ENCODE data around the gene CDSN.

The CDSN gene

DNA sequence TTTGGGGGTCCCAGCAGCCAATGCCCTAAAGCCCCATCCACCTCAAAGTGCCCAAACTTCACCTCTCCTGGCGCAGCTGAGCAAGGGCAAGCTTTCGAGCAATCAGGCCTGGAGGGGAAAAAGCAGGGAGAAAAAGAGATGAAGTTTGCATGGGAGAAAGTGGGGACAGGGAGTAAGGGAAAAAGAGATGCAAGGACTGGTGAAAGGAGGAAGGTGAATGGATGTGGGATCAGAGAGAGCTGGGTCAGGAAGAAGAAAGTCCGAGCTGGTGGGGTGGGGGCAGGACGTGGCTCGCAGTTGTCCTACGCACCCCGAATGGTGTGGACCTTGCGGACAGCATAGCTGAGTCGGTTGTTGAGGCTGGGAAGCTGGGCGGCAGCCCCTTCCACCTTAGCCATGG is 25.1 kb upstream of the CDSN start:
- DNase-seq (ENCODE audit: low read depth), result no peak

DNA sequence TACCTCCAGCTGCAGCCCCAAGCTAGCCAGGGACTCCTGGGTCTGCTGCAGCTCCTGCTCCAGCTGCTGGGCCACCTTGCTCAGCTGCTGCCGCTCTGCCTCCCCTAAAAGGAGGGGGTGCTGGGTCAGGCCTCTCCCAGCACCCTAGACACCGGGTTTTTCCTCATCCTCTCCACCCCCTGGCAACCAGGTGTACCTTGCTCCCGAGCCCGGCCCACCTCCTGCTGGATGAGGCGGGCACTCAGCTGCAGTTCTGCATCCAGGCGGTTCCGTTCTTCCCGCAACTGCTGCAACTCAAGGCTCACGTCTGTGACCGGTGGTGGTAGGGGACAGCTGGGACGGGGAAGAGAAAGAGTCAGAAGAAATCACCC is 24.7 kb upstream of the CDSN start:
- DNase-seq (ENCODE audit: low read depth), result no peak

DNA sequence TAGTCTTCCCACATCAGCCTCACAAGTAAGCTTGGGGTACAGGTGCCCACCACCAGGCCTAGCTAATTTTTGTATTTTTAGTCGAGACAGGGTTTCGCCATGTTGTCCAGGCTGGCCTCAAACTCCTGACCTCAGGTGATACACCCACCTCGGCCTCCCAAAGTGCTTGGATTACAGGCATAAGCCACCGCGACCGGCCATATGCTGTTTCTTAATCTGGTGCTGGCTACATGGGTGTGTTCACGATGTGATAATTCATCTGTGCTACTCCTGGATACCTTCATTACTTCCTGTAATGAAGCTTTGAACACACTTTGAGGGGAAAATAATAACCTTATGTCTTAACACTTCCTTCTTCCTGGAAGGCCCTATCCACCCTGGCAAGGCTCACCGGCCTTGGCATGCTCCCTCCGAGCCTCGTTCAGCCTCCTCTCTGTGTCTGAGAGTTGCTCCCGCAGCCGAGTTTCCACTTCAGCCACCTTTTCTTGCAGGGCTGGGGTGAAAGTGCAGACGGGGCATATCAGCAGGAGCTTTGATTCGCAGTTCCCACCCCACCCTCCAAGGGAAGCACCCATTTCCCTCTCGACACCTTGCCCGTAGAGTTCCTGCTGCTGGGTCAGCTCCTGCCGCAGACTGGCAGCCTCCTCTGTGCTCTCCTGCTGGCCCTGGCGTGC is 24.2 kb upstream of the CDSN start:
- DNase-seq (ENCODE audit: low read depth), result no peak

DNA sequence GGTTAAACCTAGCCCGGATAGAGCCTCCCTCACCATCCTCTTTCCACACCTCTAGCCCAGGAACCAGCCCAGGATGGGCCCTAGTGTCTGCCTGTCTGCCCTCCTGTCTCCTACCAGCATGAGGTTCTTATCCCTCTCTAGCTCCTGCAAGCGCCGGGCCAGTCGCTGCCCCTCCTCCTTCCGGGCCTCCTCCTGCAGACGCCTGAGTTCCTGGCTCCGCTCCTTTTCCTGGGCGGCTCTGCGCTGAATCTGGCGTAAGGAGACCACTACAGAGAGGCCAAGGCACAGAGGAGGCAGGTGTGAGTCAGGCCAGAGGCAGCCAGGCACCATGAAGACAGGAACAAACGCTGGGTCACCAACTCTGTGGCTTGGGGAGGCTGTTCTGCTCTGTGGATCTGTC is 22.9 kb upstream of the CDSN start:
- DNase-seq (ENCODE audit: low read depth), result peak; percentile 26

GRCh38 chr6:31142361-31142761 is 22.1 kb upstream of the CDSN start:
- no peak for DNase-seq (ENCODE audit: low read depth)

DNA sequence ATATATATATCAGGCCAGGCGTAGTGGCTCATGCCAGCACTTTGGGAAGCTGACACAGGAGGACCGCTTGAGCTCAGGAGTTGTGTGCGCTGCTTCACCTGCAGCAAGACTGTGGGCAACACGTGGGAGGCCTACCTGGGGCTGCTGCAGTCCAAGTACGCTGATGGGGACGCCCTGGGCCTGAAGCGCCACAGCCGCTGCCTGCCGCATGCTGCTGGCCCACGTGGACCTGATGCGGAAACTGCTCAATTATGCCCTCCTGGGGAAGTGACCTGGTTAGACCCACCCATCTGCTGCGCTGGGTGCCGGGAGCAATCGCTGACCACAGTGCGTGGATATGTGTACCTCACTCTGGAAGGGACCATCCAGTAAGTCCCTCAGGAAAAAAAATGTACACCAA is 20.4 kb upstream of the CDSN start:
- DNase-seq (ENCODE audit: low read depth), result no peak

DNA sequence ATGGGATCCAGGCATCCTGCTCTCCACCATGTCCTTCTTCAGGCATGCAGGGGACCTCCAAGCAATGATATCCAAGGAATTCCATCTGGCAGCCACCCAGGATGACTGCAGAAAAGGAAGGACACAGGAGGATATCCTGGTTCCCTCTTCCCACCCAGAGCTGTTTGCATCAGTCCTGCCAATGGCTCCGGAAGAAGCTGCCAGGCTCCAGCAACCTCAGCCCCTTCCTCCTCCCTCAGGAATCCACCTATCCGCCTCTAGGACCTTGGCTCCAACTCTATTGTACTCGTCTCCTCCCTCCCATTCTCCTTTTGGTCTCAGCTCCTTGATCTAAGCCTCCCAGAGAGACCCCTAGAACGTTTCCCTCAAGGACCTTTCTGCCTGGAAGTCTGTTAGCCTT is 19.4 kb upstream of the CDSN start:
- no peak for DNase-seq (ENCODE audit: low read depth)

- no peak for DNase-seq (ENCODE audit: low read depth)
Observed at GRCh38 chr6:31138982-31139381, 18.7 kb upstream of the CDSN start, which contains the start of gene PSORS1C2. Gene PSORS1C2, minus strand, starts transcription at chr6:31139066. Its CDS starts 40 bp downstream, at chr6:31139026.

DNA sequence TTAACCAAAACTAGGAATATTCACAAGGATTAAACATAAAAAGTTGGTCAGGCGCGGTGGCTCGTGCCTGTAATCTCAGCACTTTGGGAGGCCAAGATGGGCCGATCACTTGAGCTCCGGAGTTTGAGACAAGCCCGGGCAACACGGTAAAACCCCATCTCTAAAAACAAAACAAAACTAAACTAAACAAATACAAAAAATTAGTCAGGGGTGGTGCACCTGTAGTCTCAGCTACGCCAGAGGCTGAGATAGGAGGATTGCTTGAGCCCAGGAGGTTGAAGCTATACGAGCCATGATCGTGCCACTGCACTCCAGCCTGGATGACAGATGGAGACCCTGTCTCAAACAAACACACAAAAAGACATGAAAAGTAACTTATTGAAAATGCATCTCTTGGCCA is 15.5 kb upstream of the CDSN start:
- DNase-seq (ENCODE audit: low read depth), result no peak

DNA sequence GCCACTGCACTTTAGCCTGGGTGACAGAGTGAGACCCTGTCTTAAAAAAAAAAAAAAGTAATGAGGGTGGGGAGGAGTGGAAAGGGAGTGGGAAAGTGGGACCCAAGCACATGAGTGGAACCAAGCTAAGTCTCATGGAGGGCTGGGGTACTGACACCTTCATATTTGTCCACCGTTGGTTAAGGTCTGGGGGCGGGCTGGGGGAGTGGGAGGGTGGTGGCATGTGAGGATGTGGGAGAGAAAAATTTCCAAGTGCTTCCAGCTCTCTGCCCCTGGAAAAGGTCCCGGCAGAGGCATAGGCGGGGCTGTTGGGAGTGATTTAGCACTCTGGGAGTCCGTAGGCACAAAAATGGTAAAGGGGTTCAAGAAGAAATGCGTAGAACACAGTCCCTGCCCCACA is 12.6 kb upstream of the CDSN start:
- DNase-seq (ENCODE audit: low read depth), result no peak

GRCh38 chr6:31131595-31131994 is 11.3 kb upstream of the CDSN start:
- no peak for DNase-seq (ENCODE audit: low read depth)

GRCh38 chr6:31130751-31131150 is 10.5 kb upstream of the CDSN start:
- no peak for DNase-seq (ENCODE audit: low read depth)

DNA sequence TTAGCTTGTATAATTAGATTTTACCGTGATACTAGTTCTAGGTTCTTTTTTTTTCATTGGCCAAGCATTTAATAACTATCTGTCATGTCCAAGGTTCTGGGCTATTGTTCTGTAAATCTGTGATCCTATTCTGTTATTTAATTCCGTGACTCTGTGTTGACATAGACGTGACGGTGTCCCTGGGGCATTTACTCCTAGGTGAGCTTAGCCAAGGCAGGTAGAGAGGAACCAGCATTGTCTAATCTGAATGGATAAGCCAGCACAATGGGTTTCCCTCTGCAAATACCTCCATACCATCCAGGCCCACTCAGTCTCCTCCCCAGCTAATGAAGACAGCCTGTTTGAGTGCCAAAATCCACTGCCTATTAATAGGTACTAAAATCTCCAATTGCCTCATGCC is 8.9 kb upstream of the CDSN start:
- no peak for DNase-seq (ENCODE audit: low read depth)

DNA sequence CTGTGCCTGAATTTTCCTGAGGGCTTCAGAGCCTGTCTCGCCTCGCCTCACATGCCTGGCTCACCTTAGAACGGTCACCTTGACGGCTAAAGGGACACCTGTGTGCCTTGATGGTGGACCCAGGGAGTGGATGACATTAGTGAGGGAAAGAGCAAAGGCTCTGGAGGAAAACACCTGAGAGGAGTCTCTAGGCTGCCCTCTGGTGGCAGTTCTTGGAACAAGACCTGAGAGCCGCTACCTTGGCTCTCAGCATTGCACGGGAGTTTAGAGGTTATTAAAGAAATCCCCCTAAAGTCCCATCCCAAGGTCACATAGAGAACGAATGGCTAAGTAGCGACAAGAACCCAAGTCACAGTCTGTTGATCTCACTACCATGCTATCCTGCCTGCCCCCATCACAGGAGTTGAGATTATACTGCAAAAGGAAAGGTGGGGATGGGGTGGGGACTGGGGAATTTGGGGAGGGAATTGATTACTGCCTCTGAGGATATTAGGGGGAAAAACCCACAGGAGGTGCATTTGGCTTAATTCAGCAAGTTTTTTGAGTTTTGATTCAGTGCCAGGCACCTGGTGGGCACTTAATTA is 7.9 kb upstream of the CDSN start:
- no peak for DNase-seq (ENCODE audit: low read depth)

- no peak for DNase-seq (ENCODE audit: low read depth)
Observed at GRCh38 chr6:31126396-31127175, 6.3 kb upstream of the CDSN start.

DNA sequence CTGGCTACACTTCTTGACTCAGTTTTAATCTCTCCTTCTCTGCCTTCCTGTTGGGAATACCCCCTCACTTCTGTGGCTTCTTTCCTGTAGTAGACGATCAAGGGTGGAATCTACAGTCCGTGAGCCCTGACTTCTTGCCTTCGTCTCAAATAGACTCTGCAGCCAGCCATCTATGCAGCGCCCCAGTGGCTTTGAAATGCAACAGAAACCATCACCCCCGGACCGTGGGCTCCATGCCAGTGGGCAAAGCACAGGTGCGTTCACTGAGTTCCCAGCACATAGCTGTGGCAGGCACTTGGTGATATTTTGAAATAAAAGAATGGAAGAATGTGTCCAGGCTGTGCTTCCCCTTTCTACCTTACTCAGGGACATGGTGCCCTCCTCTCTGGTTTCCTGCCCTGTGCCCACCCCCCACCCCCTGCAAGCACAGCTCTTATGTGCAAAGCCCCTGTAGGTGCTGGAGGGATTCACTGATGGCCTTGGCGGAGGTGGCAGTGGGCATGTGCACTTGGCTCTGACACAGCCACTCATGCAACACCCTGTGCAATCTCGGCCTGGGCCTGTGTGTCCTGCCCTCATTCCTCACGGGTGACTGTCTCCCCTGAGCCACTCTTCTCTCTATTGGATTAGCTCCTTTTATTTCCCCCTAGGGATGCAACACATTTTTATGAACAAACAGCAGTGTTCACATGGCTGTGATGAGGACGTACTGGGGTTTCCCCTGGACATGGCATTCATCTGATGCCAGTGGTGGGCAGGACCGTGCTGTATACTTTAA is 5.5 kb upstream of the CDSN start:
- peak; percentile 73 for DNase-seq (ENCODE audit: low read depth)

DNA sequence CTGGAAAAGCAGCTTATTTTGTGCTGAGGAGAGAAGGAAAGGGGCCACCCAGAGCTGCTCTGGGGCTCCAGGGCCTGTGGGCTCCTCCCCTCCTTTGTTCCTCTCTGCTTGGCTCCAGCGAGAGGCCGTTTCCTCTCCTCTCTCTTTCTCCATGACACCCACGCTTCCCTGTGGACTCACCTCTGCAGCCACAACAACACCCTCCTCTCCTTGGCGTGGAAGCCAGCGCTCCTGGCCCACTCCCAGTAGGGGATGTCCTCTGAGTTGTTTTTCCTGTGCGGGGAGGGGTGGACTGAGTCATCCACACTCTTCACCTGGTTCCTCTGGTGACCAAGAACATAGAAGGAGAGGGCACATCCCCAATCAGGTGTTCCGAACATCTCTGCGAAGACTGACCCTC is 4.9 kb upstream of the CDSN start:
- DNase-seq (ENCODE audit: low read depth), result no peak

- DNase-seq (ENCODE audit: low read depth), result peak; percentile 83
Observed at GRCh38 chr6:31122791-31123706, 2.8 kb upstream of the CDSN start.

GRCh38 chr6:31121131-31121790 is 1.0 kb upstream of the CDSN start:
- DNase-seq (ENCODE audit: low read depth), result no peak

DNA sequence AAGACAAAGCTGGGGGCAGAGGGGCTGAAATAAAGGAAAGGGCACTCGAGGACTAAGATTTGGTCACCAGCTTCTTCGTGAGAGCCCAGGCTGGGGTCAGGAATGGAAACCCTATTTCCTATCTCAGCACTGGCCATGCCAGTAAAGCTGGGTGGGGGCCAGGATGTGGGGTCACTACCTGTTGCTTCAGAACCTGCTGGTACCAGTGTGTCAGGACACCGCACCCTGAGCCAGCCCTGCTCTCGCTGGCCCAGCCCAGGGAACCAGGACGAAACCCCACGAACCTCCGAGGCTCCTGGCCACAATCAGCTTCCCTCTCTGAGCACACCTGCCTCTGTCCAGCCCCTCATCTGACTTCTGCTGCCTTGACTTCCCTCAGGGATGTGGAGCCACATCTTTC is 2.1 kb downstream of the CDSN start:
- no peak for DNase-seq (ENCODE audit: low read depth)
